Ishikawa (cell line): ENCODE data around the gene TFF3.

Source experiments
- CEBPB ChIP-seq: IDR thresholded peaks from 2 replicates; pipeline ENCODE4 v1.6.1; 2012
- CREB1 ChIP-seq: IDR thresholded peaks from 2 replicates; pipeline ENCODE4 v1.6.1; 2012; ENCODE audit warnings: low read depth
- EGR1 ChIP-seq: IDR thresholded peaks from 2 replicates; pipeline ENCODE4 v1.6.1; 2012
- EP300 ChIP-seq: IDR thresholded peaks from 2 replicates; pipeline ENCODE4 v1.6.1; 2012; ENCODE audit warnings: borderline replicate concordance
- FOXM1 ChIP-seq: IDR thresholded peaks from 2 replicates; pipeline ENCODE4 v1.6.1; 2012; ENCODE audit warnings: low read depth, borderline replicate concordance
- MAX ChIP-seq: IDR thresholded peaks from 2 replicates; pipeline ENCODE4 v1.6.1; 2012
- NFIC ChIP-seq: IDR thresholded peaks from 2 replicates; pipeline ENCODE4 v1.6.1; 2012
- RAD21 ChIP-seq: IDR thresholded peaks from 2 replicates; pipeline ENCODE4 v1.6.1; 2012; ENCODE audit warnings: low read depth
- REST ChIP-seq: IDR thresholded peaks from 2 replicates; pipeline ENCODE4 v1.6.1; 2012; ENCODE audit warnings: low read depth, mild to moderate bottlenecking
- TAF1 ChIP-seq: IDR thresholded peaks from 2 replicates; pipeline ENCODE4 v1.6.1; 2012; ENCODE audit warnings: low read depth, mild to moderate bottlenecking
- TEAD4 ChIP-seq: IDR thresholded peaks from 2 replicates; pipeline ENCODE4 v1.6.1; 2012
- USF1 ChIP-seq: IDR thresholded peaks from 2 replicates; pipeline ENCODE4 v1.6.1; 2012
- YY1 ChIP-seq: IDR thresholded peaks from 2 replicates; pipeline ENCODE4 v1.6.1; 2012; ENCODE audit warnings: low read depth
- ZBTB7A ChIP-seq: IDR thresholded peaks from 2 replicates; pipeline ENCODE4 v1.6.1; 2012; ENCODE audit warnings: low read depth

GRCh38 chr21:42281181-42281680, 34.0 kb downstream of the TFF3 start:
- TF ChIP-seq RAD21 = no peak
- no peak for TF ChIP-seq EP300
- TF ChIP-seq USF1 = no peak
- TF ChIP-seq REST = no peak
- no peak for TF ChIP-seq TAF1
- no peak for TF ChIP-seq MAX
- TF ChIP-seq ZBTB7A = no peak
- TF ChIP-seq CREB1 = no peak
- no peak for TF ChIP-seq CEBPB
- TF ChIP-seq TEAD4 = no peak
- TF ChIP-seq YY1 = no peak
- no peak for TF ChIP-seq NFIC
- no peak for TF ChIP-seq FOXM1
- TF ChIP-seq EGR1 = no peak
